ENCODE measurements around the gene MAP1A.

Gene MAP1A

DNA sequence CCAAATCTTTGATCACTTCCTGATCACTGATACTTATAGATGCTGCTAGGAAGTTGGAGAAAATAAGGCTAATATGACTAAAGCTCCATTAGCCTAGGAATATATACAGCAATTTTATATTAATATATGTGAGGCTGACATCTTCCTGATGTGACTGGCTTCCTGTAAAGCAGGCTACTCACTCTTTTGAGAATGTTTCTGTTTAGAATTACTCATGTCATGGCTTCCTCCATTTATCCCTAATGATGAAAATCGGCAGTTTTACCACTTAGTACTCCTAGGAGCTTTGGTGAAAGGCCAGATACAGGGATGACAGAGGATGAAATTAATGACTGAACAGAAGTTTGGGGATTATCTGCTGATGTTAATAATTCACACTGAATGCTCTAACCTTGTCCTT, 3.9 kb upstream of the MAP1A start:
- TF ChIP-seq, protein P1, sequence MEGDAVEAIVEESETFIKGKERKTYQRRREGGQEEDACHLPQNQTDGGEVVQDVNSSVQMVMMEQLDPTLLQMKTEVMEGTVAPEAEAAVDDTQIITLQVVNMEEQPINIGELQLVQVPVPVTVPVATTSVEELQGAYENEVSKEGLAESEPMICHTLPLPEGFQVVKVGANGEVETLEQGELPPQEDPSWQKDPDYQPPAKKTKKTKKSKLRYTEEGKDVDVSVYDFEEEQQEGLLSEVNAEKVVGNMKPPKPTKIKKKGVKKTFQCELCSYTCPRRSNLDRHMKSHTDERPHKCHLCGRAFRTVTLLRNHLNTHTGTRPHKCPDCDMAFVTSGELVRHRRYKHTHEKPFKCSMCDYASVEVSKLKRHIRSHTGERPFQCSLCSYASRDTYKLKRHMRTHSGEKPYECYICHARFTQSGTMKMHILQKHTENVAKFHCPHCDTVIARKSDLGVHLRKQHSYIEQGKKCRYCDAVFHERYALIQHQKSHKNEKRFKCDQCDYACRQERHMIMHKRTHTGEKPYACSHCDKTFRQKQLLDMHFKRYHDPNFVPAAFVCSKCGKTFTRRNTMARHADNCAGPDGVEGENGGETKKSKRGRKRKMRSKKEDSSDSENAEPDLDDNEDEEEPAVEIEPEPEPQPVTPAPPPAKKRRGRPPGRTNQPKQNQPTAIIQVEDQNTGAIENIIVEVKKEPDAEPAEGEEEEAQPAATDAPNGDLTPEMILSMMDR (conservative IDR thresholded peaks at IDR 0.05; ENCODE audit: low read depth, low read length), result no peak
- H3K4me3 ChIP-seq (IDR thresholded peaks at IDR 0.05; ENCODE audit: insufficient read depth, low read depth, low read length), result no peak overlapping the region
- H3K9ac ChIP-seq, result no peak overlapping the region
- peaks cover 26% of the 10 kb centered on the region for H3K4me1 ChIP-seq (ENCODE audit: low read depth, poor library complexity, severe bottlenecking)
- no peaks in the 10 kb centered on the region for H3K79me2 ChIP-seq (ENCODE audit: insufficient read depth, low read depth)
- H3K27ac ChIP-seq, result no peak overlapping the region
- H3K27me3 ChIP-seq (ENCODE audit: insufficient read depth, low read depth), result 0 out of 2 replicates have a peak, but pooled peaks cover 3% of the 10 kb centered on the region
- no peaks in the 10 kb centered on the region for H4K20me1 ChIP-seq (ENCODE audit: insufficient read depth)
- H2AFZ ChIP-seq (ENCODE audit: low read depth), result no peak overlapping the region
- no peaks in the 10 kb centered on the region for H3K36me3 ChIP-seq (ENCODE audit: insufficient read depth)
- no peak overlapping the region for H3K4me2 ChIP-seq

DNA sequence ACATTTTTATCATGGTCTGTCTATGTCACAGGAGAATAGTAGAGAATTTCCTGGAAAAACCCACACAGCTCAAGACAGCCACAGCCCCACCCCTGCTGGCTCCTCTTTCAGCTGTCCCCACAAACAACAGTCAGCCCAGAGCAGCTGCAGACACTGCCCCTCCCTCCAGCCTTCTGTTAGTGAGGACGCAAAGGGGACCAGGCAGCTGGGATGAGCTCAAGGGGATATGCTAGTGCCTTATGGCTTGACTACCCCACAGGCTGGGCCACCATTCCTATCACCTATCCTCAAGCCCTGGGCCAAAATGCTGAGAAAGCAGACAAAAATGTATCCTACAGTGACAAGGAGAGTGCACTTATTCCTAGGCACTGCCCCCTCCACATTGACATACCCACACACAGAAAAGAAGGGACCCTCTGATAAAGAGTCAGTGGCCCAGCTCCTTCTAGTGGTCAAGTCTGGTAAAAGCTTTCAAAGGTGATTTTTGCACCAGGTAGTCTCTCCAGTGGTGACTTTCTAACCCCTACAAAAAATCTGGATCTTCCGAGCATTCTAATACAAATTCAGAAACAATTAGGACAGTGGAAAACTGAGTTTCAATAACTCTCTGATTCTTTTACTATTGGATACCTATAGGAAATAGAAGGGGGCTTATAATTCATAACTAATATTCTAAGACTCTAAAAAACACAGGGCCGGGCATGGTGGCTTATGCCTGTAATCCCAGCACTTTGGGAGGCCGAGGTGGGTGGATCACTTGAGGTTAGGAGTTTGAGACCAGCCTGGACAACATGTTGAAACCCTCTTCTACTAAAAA, 3.0 kb upstream of the MAP1A start:
- Histone ChIP-seq H3K4me2 (no peak overlapping the region), H3K4me1 (ENCODE audit: low read depth, poor library complexity, severe bottlenecking) (peaks cover 23% of the 10 kb centered on the region), H3K9ac (no peak overlapping the region), H3K27ac (no peak overlapping the region), H3K79me2 (ENCODE audit: insufficient read depth, low read depth) (no peaks in the 10 kb centered on the region), H3K36me3 (ENCODE audit: insufficient read depth) (no peaks in the 10 kb centered on the region), H4K20me1 (ENCODE audit: insufficient read depth) (no peaks in the 10 kb centered on the region), H3K4me3 (IDR thresholded peaks at IDR 0.05; ENCODE audit: insufficient read depth, low read depth, low read length) (no peak overlapping the region), H3K27me3 (ENCODE audit: insufficient read depth, low read depth) (0 out of 2 replicates have a peak, but pooled peaks cover 3% of the 10 kb centered on the region), H2AFZ (ENCODE audit: low read depth) (no peak overlapping the region)
- TF ChIP-seq, protein P1 (conservative IDR thresholded peaks at IDR 0.05; ENCODE audit: low read depth, low read length), result peak; percentile 75

DNA sequence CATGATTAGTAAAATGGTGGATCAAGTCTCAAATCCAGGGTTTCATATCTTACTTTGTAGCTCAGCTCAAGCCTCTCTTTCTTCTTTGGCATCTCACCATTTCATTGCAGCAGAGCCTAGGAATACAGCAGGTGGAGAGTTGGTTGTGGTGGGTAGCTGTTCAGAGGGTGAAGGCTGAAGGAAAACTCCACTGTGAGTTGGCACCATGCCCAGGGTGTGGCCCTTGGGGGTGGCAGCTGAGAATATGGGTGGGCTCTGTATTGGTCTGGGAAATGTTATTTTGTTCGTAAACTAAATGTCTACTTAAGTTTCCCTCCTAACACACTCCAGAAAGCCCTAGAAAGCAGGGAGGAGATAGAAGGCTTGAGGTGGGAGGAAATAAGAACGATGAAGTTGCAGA, 1.7 kb upstream of the MAP1A start:
- Histone ChIP-seq H3K36me3 (ENCODE audit: insufficient read depth) (no peaks in the 10 kb centered on the region), H2AFZ (ENCODE audit: low read depth) (no peak overlapping the region), H3K27ac (no peak overlapping the region), H3K27me3 (ENCODE audit: insufficient read depth, low read depth) (0 out of 2 replicates have a peak, but pooled peaks cover 3% of the 10 kb centered on the region), H3K9ac (no peak overlapping the region), H3K4me1 (ENCODE audit: low read depth, poor library complexity, severe bottlenecking) (peaks cover 19% of the 10 kb centered on the region), H4K20me1 (ENCODE audit: insufficient read depth) (no peaks in the 10 kb centered on the region), H3K79me2 (ENCODE audit: insufficient read depth, low read depth) (no peaks in the 10 kb centered on the region), H3K4me2 (no peak overlapping the region), H3K4me3 (IDR thresholded peaks at IDR 0.05; ENCODE audit: insufficient read depth, low read depth, low read length) (no peak overlapping the region)
- TF ChIP-seq, protein P1 (conservative IDR thresholded peaks at IDR 0.05; ENCODE audit: low read depth, low read length), result no peak

DNA sequence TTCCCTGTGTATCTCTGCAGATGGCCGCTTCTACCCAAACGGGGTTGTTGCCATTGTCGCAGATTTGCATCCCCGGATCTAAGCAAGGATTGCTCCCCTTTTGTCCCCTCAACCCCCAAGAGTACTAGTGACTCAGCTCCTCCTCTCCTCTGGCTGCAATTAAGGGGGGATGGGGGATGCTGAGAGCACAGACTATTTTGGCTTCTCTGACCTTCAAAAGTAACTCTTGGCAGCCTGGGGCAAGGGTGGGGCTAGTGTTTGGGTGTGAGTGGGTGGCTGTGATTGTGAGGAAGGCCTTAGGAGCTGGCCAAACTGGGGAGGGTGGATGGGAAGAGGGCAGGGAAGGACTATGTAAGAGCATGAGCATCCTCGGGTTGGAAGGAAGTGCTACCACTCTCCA, 1.2 kb upstream of the MAP1A start:
- TF ChIP-seq, protein P1 (conservative IDR thresholded peaks at IDR 0.05; ENCODE audit: low read depth, low read length), result no peak

More for the DNA sequence above, 1.2 kb upstream of the MAP1A start:
- no peaks in the 10 kb centered on the region for H3K79me2 ChIP-seq (ENCODE audit: insufficient read depth, low read depth)
- 0 out of 2 replicates have a peak, but pooled peaks cover 3% of the 10 kb centered on the region for H3K27me3 ChIP-seq (ENCODE audit: insufficient read depth, low read depth)
- H3K27ac ChIP-seq, result no peak overlapping the region
- no peak overlapping the region for H3K9ac ChIP-seq
- peaks cover 18% of the 10 kb centered on the region for H3K4me1 ChIP-seq (ENCODE audit: low read depth, poor library complexity, severe bottlenecking)
- H3K4me3 ChIP-seq (IDR thresholded peaks at IDR 0.05; ENCODE audit: insufficient read depth, low read depth, low read length), result no peak overlapping the region
- no peak overlapping the region for H2AFZ ChIP-seq (ENCODE audit: low read depth)
- H3K4me2 ChIP-seq, result no peak overlapping the region
- no peaks in the 10 kb centered on the region for H4K20me1 ChIP-seq (ENCODE audit: insufficient read depth)
- H3K36me3 ChIP-seq (ENCODE audit: insufficient read depth), result no peaks in the 10 kb centered on the region

Data from KMS-11 (cell line).